Neural cell (in vitro differentiated cells): ENCODE measurements around the gene FFAR3. TPM values are rescaled to one million over a fixed set of nuclear protein-coding genes. Genes with fewer than 3 reads are reported as not detected.

ENCODE experiments used
- H2AFZ ChIP-seq: fragments of 200-600, 300-800 bp; sonication (generic), shearing (Covaris generic); 2 replicates; pipeline ENCODE4 v1.6.0; 2014; ENCODE audit warnings: low read depth, mild to moderate bottlenecking, antibody characterized with exemption, low read length, moderate library complexity
- H3F3A ChIP-seq: fragments of 200-600 bp; shearing (Covaris generic); 2 replicates; pipeline ENCODE4 v1.6.1; 2016; ENCODE audit warnings: mild to moderate bottlenecking, moderate library complexity, mixed read lengths, antibody characterized with exemption, low read length; ENCODE audit not compliant: insufficient read depth, poor library complexity, severe bottlenecking
- H3K27ac ChIP-seq: fragments of 200-600, 300-800 bp; sonication (generic), shearing (Covaris generic); 2 replicates; pipeline ENCODE4 v1.5.1; 2014; ENCODE audit warnings: mild to moderate bottlenecking, low read length, moderate library complexity
- H3K27me3 ChIP-seq: fragments of 300-800, 200-600 bp; sonication (generic), shearing (Covaris generic); 2 replicates; pipeline ENCODE4 v1.6.0; 2014; ENCODE audit warnings: mild to moderate bottlenecking, low read depth, low read length, moderate library complexity; ENCODE audit not compliant: insufficient read depth
- H3K36me3 ChIP-seq: fragments of 300-800, 200-600 bp; sonication (generic), shearing (Covaris generic); 2 replicates; pipeline ENCODE4 v1.5.1; 2014; ENCODE audit warnings: mild to moderate bottlenecking, antibody characterized with exemption, low read length, moderate library complexity; ENCODE audit not compliant: insufficient read depth
- H3K4me2 ChIP-seq: fragments of 300-800, 200-600 bp; sonication (generic), shearing (Covaris generic); 2 replicates; pipeline ENCODE4 v1.6.0; 2014; ENCODE audit warnings: mild to moderate bottlenecking, low read length
- H3K4me3 ChIP-seq: fragments of 300-800, 200-600 bp; sonication (generic), shearing (Covaris generic); 2 replicates; pipeline ENCODE4 v1.5.1; 2014; ENCODE audit warnings: mild to moderate bottlenecking, low read length, moderate library complexity
- H3K79me2 ChIP-seq: fragments of 200-600 bp; shearing (Covaris generic); replicated peaks from 2 replicates; pipeline ENCODE4 v1.6.0; 2014; ENCODE audit warnings: mild to moderate bottlenecking, low read length, moderate library complexity; ENCODE audit not compliant: insufficient read depth
- H3K9ac ChIP-seq: fragments of 300-800, 200-600 bp; sonication (generic), shearing (Covaris generic); 2 replicates; pipeline ENCODE4 v1.6.1; 2016; ENCODE audit warnings: mild to moderate bottlenecking, low read length, mixed read lengths
- H3K9me2 ChIP-seq: fragments of 200-600 bp; shearing (Covaris generic); 2 replicates; pipeline ENCODE4 v1.6.1; 2016; ENCODE audit warnings: mild to moderate bottlenecking, low read length, mixed read lengths; ENCODE audit not compliant: insufficient read depth
- H3K9me3 ChIP-seq: fragments of 200-600, 300-800 bp; sonication (generic), shearing (Covaris generic); 2 replicates; pipeline ENCODE4 v1.6.1; 2016; ENCODE audit warnings: mild to moderate bottlenecking, mixed run types, low read length, moderate library complexity, mixed read lengths
- H4K20me1 ChIP-seq: fragments of 200-600 bp; shearing (Covaris generic); 2 replicates; pipeline ENCODE4 v1.6.1; 2016; ENCODE audit warnings: mild to moderate bottlenecking, mixed run types; ENCODE audit not compliant: insufficient read depth
- EP300 ChIP-seq: fragments of 450-650 bp; conservative IDR thresholded peaks from 2 replicates; pipeline ENCODE4 v1.6.1; 2014; ENCODE audit warnings: antibody characterized with exemption, mild to moderate bottlenecking, moderate library complexity; ENCODE audit not compliant: poor library complexity, severe bottlenecking
- EZH2 ChIP-seq: fragments of 200-600, 300-800 bp; shearing (Covaris generic), sonication (generic); IDR thresholded peaks from 2 replicates; pipeline ENCODE4 v1.6.1; 2014; ENCODE audit warnings: antibody characterized with exemption, low read length, borderline replicate concordance, mild to moderate bottlenecking; ENCODE audit not compliant: insufficient read depth, poor library complexity, severe bottlenecking
- MXI1 ChIP-seq: fragments of 450-650 bp; conservative IDR thresholded peaks from 2 replicates; pipeline ENCODE4 v1.6.1; 2014; ENCODE audit warnings: antibody characterized with exemption, mild to moderate bottlenecking; ENCODE audit not compliant: poor library complexity, severe bottlenecking
- POLR2AphosphoS5 ChIP-seq: IDR thresholded peaks from 2 replicates; pipeline ENCODE4 v1.6.1; 2012
- RAD21 ChIP-seq: fragments of 450-650 bp; conservative IDR thresholded peaks from 2 replicates; pipeline ENCODE4 v1.6.1; 2014; ENCODE audit warnings: antibody characterized with exemption, mild to moderate bottlenecking, moderate library complexity
- SMC3 ChIP-seq: fragments of 450-650 bp; conservative IDR thresholded peaks from 2 replicates; pipeline ENCODE4 v1.6.1; 2014; ENCODE audit warnings: antibody characterized with exemption, mild to moderate bottlenecking, moderate library complexity; ENCODE audit not compliant: poor library complexity
- TAF1 ChIP-seq: IDR thresholded peaks from 2 replicates; pipeline ENCODE4 v1.6.1; 2012; ENCODE audit warnings: low read depth
- polyA plus RNA-seq: library from polyadenylated mRNA; depleted of rRNA; stranded (reverse); fragments of >200 nt; gene quantifications from 2 replicates; pipeline ENCODE4 v1.2.3, GENCODE V29; 2014
- TF ChIP-seq, protein P1 (sequence below): fragments of 450-650 bp; IDR thresholded peaks from 2 replicates; pipeline ENCODE4 v1.5.1; 2014; ENCODE audit warnings: antibody characterized with exemption, mild to moderate bottlenecking, moderate library complexity; ENCODE audit not compliant: poor library complexity, severe bottlenecking
- TF ChIP-seq, protein P2 (sequence below): IDR thresholded peaks from 2 replicates; pipeline ENCODE4 v1.6.1; 2012; ENCODE audit warnings: borderline replicate concordance

FFAR3 gene
- polyA plus RNA-seq, 1 donor from 2014 or later, result not detected

DNA sequence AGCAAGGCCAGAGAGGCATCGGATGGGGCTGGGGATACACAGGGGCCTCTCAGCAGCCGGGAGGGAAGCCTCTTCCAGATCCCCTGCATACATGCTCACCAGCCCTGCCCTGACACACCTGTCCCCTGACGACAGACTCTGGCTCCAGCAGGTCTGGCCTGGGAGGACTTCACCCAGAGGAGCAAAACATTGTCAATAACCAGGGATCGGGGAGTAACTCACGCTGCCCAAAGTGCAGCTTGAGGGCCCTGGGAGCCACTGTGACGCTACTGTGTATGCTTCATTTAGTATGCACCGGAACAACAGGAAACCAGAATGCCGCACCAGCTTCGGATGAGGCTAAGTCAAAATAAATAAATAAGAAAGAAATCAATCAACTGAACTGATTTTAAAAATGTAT lies 41.7 kb upstream of the FFAR3 start:
- H3K27me3 ChIP-seq, result no peaks in the 10 kb centered on the region
- H3K79me2 ChIP-seq, result no peaks in the 10 kb centered on the region
- no peaks in the 10 kb centered on the region for H3F3A ChIP-seq
- no peak overlapping the region for H3K27ac ChIP-seq
- H3K9ac ChIP-seq, result no peak overlapping the region
- H3K9me2 ChIP-seq, result no peaks in the 10 kb centered on the region
- no peak for TF ChIP-seq TAF1
- TF ChIP-seq EP300, result no peak
- TF ChIP-seq, protein P1, sequence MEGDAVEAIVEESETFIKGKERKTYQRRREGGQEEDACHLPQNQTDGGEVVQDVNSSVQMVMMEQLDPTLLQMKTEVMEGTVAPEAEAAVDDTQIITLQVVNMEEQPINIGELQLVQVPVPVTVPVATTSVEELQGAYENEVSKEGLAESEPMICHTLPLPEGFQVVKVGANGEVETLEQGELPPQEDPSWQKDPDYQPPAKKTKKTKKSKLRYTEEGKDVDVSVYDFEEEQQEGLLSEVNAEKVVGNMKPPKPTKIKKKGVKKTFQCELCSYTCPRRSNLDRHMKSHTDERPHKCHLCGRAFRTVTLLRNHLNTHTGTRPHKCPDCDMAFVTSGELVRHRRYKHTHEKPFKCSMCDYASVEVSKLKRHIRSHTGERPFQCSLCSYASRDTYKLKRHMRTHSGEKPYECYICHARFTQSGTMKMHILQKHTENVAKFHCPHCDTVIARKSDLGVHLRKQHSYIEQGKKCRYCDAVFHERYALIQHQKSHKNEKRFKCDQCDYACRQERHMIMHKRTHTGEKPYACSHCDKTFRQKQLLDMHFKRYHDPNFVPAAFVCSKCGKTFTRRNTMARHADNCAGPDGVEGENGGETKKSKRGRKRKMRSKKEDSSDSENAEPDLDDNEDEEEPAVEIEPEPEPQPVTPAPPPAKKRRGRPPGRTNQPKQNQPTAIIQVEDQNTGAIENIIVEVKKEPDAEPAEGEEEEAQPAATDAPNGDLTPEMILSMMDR, result no peak
- TF ChIP-seq EZH2, result no peak
- TF ChIP-seq MXI1, result no peak
- no peak for TF ChIP-seq SMC3
- no peak for TF ChIP-seq RAD21
- TF ChIP-seq POLR2AphosphoS5, result no peak
- TF ChIP-seq, protein P2, sequence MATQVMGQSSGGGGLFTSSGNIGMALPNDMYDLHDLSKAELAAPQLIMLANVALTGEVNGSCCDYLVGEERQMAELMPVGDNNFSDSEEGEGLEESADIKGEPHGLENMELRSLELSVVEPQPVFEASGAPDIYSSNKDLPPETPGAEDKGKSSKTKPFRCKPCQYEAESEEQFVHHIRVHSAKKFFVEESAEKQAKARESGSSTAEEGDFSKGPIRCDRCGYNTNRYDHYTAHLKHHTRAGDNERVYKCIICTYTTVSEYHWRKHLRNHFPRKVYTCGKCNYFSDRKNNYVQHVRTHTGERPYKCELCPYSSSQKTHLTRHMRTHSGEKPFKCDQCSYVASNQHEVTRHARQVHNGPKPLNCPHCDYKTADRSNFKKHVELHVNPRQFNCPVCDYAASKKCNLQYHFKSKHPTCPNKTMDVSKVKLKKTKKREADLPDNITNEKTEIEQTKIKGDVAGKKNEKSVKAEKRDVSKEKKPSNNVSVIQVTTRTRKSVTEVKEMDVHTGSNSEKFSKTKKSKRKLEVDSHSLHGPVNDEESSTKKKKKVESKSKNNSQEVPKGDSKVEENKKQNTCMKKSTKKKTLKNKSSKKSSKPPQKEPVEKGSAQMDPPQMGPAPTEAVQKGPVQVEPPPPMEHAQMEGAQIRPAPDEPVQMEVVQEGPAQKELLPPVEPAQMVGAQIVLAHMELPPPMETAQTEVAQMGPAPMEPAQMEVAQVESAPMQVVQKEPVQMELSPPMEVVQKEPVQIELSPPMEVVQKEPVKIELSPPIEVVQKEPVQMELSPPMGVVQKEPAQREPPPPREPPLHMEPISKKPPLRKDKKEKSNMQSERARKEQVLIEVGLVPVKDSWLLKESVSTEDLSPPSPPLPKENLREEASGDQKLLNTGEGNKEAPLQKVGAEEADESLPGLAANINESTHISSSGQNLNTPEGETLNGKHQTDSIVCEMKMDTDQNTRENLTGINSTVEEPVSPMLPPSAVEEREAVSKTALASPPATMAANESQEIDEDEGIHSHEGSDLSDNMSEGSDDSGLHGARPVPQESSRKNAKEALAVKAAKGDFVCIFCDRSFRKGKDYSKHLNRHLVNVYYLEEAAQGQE, result no peak
- H4K20me1 ChIP-seq, result no peaks in the 10 kb centered on the region
- no peak overlapping the region for H2AFZ ChIP-seq
- H3K4me3 ChIP-seq, result no peak overlapping the region
- no peaks in the 10 kb centered on the region for H3K36me3 ChIP-seq
- no peak overlapping the region for H3K4me2 ChIP-seq
- no peaks in the 10 kb centered on the region for H3K9me3 ChIP-seq

DNA sequence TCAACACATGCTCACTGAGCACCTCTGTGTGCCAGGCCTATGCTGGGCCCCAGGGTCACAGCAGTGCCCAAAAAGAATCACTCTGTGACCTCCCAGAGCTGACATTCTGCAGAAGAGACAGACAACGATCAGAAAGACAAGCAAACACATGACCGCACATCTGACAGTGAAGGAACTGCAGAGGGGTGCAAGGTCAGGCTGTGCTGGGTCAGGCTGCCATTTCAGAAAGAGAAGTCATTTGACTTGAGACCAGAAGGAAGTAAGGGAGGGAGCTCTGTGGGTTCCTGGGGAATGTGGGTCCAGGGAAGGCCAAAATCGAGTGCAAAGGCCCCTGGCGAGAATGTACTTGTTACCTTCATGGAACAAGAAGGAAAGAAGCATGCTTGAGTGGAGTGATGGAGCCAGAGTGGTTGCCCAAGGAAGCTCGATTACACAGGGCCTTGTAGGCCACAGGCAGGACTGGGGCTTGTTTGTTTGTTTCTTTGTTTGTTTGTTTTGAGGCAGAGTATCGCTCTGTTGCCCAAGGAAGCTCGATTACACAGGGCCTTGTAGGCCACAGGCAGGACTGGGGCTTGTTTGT lies 40.7 kb upstream of the FFAR3 start:
- Histone ChIP-seq H3K9ac (no peak overlapping the region), H3F3A (no peaks in the 10 kb centered on the region), H3K79me2 (no peaks in the 10 kb centered on the region), H3K36me3 (no peaks in the 10 kb centered on the region), H3K4me2 (no peak overlapping the region), H3K9me3 (no peaks in the 10 kb centered on the region), H3K9me2 (no peaks in the 10 kb centered on the region), H3K27ac (no peak overlapping the region), H3K27me3 (no peaks in the 10 kb centered on the region), H4K20me1 (no peaks in the 10 kb centered on the region), H2AFZ (no peak overlapping the region), H3K4me3 (no peak overlapping the region)
- TF ChIP-seq SMC3 (no peak), MXI1 (no peak), EZH2 (no peak), POLR2AphosphoS5 (no peak), RAD21 (no peak), EP300 (no peak), TAF1 (no peak)
- TF ChIP-seq, protein P2, result no peak
- TF ChIP-seq, protein P1, result no peak
